OCI-LY3 (cell line): Measurements from ENCODE around the gene WNT9A.

Source experiments
- H2AFZ ChIP-seq: fragments of 200-600, 300-600 bp; shearing (Covaris generic); 2 replicates; pipeline ENCODE4 v1.6.0; 2014; ENCODE audit warnings: antibody characterized with exemption, low read depth, low read length
- H3K27ac ChIP-seq: fragments of 200-600, 300-600 bp; sonication (generic); 2 replicates; pipeline ENCODE4 v1.5.1; 2014; ENCODE audit warnings: mild to moderate bottlenecking, low read length, moderate library complexity, mixed read lengths
- H3K27me3 ChIP-seq: fragments of 200-600, 300-600 bp; sonication (generic); 2 replicates; pipeline ENCODE4 v1.6.1; 2014; ENCODE audit warnings: low read depth, low read length, mixed read lengths
- H3K36me3 ChIP-seq: fragments of 200-600, 300-600 bp; sonication (generic); replicated peaks from 2 replicates; pipeline ENCODE3; 2014; ENCODE audit warnings: low read depth, low read length, mixed read lengths
- H3K4me1 ChIP-seq: fragments of 300-600, 200-600 bp; sonication (generic); 2 replicates; pipeline ENCODE4 v1.6.1; 2014; ENCODE audit warnings: low read length, mixed read lengths
- H3K4me2 ChIP-seq: fragments of 200-600, 300-600 bp; sonication (generic); 2 replicates; pipeline ENCODE4 v1.6.1; 2014; ENCODE audit warnings: low read length, mixed read lengths
- H3K4me3 ChIP-seq: fragments of 300-600, 200-600 bp; sonication (generic); 2 replicates; pipeline ENCODE4 v1.5.1; 2014; ENCODE audit warnings: antibody characterized with exemption, mild to moderate bottlenecking, low read length, moderate library complexity
- H3K79me2 ChIP-seq: fragments of 300-600, 200-600 bp; shearing (Covaris generic); 2 replicates; pipeline ENCODE4 v1.6.1; 2014; ENCODE audit warnings: mild to moderate bottlenecking, low read length, mixed read lengths
- H3K9ac ChIP-seq: fragments of 300-600, 200-600 bp; shearing (Covaris generic); 2 replicates; pipeline ENCODE4 v1.6.0; 2014; ENCODE audit warnings: mild to moderate bottlenecking, low read length, moderate library complexity
- H3K9me3 ChIP-seq: fragments of 200-600, 300-600 bp; shearing (Covaris generic); 2 replicates; pipeline ENCODE4 v1.6.1; 2014; ENCODE audit warnings: low read length, mixed read lengths; ENCODE audit not compliant: insufficient read depth
- H4K20me1 ChIP-seq: fragments of 200-600, 300-600 bp; sonication (generic); 2 replicates; pipeline ENCODE4 v1.6.1; 2016; ENCODE audit warnings: low read length, mixed read lengths; ENCODE audit not compliant: insufficient read depth
- CTCF ChIP-seq: fragments of 200-600, 300-600 bp; sonication (generic); IDR thresholded peaks from 2 replicates; pipeline ENCODE4 v1.5.1; 2014; ENCODE audit warnings: antibody characterized with exemption, low read length, low read depth
- EZH2phosphoT487 ChIP-seq: fragments of 200-600 bp; shearing (Covaris generic); IDR thresholded peaks from 2 replicates; pipeline ENCODE4 v1.6.1; 2018; ENCODE audit warnings: antibody characterized with exemption, mixed run types, low read depth

Gene WNT9A

GRCh38 chr1:227893949-227894721, 53.6 kb downstream of the WNT9A start:
- no peaks in the 10 kb centered on the region for H3K27me3 ChIP-seq
- no peaks in the 10 kb centered on the region for H4K20me1 ChIP-seq
- H3K27ac ChIP-seq, result no peak overlapping the region
- H3K4me2 ChIP-seq, result no peak overlapping the region
- no peak overlapping the region for H3K9ac ChIP-seq
- no peak for TF ChIP-seq CTCF
- H3K4me1 ChIP-seq, result peaks cover 1% of the 10 kb centered on the region; the same call in 1 of the 2 replicates
- no peaks in the 10 kb centered on the region for H3K79me2 ChIP-seq
- H3K36me3 ChIP-seq, result no peaks in the 10 kb centered on the region
- H3K4me3 ChIP-seq, result no peak overlapping the region
- no peaks in the 10 kb centered on the region for H3K9me3 ChIP-seq
- H2AFZ ChIP-seq, result no peak overlapping the region

GRCh38 chr1:227893300-227893948, 54.3 kb downstream of the WNT9A start:
- H3K4me1 ChIP-seq, result no peaks in the 10 kb centered on the region
- TF ChIP-seq CTCF (no peak), EZH2phosphoT487 (no peak)
- H3K9ac ChIP-seq, result no peak overlapping the region
- H3K4me2 ChIP-seq, result no peak overlapping the region
- no peaks in the 10 kb centered on the region for H3K79me2 ChIP-seq
- H3K27ac ChIP-seq, result no peak overlapping the region
- H3K9me3 ChIP-seq, result no peaks in the 10 kb centered on the region
- H3K36me3 ChIP-seq, result no peaks in the 10 kb centered on the region
- no peaks in the 10 kb centered on the region for H4K20me1 ChIP-seq
- no peaks in the 10 kb centered on the region for H3K27me3 ChIP-seq
- H3K4me3 ChIP-seq, result no peak overlapping the region
- no peak overlapping the region for H2AFZ ChIP-seq

GRCh38 chr1:227892489-227893299, 55.0 kb downstream of the WNT9A start:
- Histone ChIP-seq H3K36me3 (no peaks in the 10 kb centered on the region), H2AFZ (no peak overlapping the region), H3K27ac (no peak overlapping the region), H4K20me1 (no peaks in the 10 kb centered on the region), H3K4me1 (no peaks in the 10 kb centered on the region), H3K4me3 (no peak overlapping the region), H3K27me3 (no peaks in the 10 kb centered on the region), H3K9me3 (no peaks in the 10 kb centered on the region), H3K9ac (no peak overlapping the region), H3K4me2 (no peak overlapping the region), H3K79me2 (no peaks in the 10 kb centered on the region)
- TF ChIP-seq CTCF (no peak), EZH2phosphoT487 (no peak)

GRCh38 chr1:227891955-227892488, 55.7 kb downstream of the WNT9A start:
- no peaks in the 10 kb centered on the region for H3K4me1 ChIP-seq
- no peaks in the 10 kb centered on the region for H3K9me3 ChIP-seq
- no peak overlapping the region for H3K4me2 ChIP-seq
- no peak overlapping the region for H2AFZ ChIP-seq
- H3K27ac ChIP-seq, result no peak overlapping the region
- H3K9ac ChIP-seq, result no peak overlapping the region
- H3K36me3 ChIP-seq, result no peaks in the 10 kb centered on the region
- H3K27me3 ChIP-seq, result no peaks in the 10 kb centered on the region
- H3K79me2 ChIP-seq, result no peaks in the 10 kb centered on the region
- TF ChIP-seq CTCF, result no peak
- TF ChIP-seq EZH2phosphoT487, result no peak
- no peak overlapping the region for H3K4me3 ChIP-seq
- no peaks in the 10 kb centered on the region for H4K20me1 ChIP-seq
